GM20000 (cell line): Measurements from ENCODE around the gene ATP9B.

Experiments
- DNase-seq: peaks from one replicate; pipeline ENCODE4 v3.0.0; 2012; ENCODE audit warnings: low spot score
- CTCF ChIP-seq: IDR thresholded peaks from 2 replicates; pipeline ENCODE4 v1.5.1; 2012; ENCODE audit warnings: mild to moderate bottlenecking, control low read depth; ENCODE audit errors: extremely low read depth, missing control alignments

The ATP9B gene

DNA sequence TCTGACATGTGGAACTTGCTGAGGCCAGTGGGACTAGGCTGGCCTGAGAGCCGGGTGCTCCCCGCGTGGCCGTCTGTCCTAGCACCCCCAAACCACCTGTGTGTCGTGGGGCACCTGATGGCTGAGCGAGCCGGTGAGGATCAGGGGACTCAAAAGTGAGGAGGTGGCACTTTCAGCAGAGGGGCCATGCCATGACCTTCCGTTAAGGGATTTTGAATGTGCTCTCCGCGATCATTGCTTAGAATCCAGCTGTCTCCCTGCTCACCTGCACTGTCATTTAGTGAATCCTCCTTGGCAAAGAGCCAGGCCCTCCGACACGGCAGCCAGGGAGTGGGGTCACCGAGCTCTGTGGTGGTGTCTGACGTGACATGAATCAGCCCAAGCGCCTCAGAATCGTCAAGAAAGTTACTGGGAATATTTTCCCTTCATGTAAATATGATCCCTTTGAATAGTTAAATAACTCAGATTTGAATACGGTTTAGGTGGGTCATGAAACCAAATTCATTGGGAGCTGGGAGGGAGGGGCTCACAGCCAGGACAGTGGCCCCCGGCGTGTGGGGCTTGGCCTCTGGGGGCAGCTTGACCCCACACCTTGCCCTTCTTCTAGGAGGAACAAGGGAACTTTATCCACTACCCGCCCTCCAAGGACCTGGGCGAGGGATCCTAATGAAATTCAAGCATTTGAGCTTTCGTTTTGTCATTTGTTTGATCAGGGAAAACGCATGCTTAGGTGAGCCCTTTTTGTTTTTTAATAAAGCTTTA, 336.0 kb downstream of the ATP9B start:
- no peak for TF ChIP-seq CTCF
- no peak for DNase-seq

DNA sequence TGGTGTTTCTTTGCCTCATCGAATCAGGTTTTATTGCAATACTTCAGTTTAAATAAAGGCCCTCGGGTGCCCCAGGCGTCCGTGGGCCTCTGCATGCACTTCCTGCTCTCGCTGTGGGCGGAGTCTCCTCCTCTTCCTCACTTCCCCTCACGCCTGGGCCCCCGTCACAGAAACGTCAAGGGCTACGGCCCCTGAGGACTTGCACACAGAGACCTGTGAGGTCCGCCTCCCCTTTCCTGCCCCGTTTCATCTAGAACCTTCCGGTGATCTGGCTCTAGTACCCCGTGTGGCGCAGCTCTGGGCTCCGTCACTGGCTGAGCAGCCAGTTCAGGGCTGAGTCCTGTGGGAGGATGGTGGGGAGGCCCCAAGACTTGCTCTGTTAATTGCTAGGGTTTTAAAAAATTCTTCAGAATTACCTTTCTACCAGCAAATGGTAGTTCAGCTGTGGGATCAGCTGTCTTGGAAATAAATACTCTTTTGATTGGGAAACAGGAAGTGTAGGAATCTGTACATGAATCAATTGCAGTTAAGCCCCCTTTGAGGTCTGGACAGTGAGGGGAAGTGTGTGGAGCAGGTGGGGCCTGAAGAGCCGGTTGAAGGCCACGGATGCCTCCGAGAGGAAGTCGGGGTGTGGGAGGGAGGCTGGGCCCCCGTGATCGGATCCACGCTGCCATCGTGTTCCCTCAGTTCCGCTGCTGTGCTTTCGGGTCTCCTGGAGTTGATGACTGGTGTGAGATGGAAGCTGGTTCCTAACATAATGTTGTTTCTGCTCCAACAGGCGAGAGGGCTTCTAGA, 336.8 kb downstream of the ATP9B start:
- no peak for TF ChIP-seq CTCF
- DNase-seq, result peak; percentile 93

- TF ChIP-seq CTCF, result no peak
- DNase-seq, result no peak
These were observed 337.5 kb downstream of the ATP9B start for GRCh38 chr18:79406708-79407107.

DNA sequence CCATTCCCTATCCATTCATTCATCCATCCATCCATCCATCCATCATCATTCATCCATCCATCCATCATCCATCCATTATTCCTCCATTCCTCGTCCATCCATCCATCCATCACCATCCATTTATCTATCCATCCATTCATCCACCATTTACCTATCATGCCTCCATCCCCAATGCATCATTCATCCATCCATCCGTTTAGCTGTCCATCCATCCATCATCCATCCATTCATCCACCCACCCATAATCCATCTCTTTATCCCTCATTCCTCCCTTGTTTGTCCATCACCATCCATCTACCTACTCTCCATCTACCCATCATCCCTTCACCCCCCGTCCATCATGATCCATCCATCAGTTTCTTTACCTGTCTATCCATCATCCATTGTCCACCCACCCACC, 340.1 kb downstream of the ATP9B start:
- no peak for TF ChIP-seq CTCF
- DNase-seq, result no peak

GRCh38 chr18:79410171-79410641, 341.0 kb downstream of the ATP9B start:
- TF ChIP-seq CTCF, result no peak
- DNase-seq, result no peak

DNA sequence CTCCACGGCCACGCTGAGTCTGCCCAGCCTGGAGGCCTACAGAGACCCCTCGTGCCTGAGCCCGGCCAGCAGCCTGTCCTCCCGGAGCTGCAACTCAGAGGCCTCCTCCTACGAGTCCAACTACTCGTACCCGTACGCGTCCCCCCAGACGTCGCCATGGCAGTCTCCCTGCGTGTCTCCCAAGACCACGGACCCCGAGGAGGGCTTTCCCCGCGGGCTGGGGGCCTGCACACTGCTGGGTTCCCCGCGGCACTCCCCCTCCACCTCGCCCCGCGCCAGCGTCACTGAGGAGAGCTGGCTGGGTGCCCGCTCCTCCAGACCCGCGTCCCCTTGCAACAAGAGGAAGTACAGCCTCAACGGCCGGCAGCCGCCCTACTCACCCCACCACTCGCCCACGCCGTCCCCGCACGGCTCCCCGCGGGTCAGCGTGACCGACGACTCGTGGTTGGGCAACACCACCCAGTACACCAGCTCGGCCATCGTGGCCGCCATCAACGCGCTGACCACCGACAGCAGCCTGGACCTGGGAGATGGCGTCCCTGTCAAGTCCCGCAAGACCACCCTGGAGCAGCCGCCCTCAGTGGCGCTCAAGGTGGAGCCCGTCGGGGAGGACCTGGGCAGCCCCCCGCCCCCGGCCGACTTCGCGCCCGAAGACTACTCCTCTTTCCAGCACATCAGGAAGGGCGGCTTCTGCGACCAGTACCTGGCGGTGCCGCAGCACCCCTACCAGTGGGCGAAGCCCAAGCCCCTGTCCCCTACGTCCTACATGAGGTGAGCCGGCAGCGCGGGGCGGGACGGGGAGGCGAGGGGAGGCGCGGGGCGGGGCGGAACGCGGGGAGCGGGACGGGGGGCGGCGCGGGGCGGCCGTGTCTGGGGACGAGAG, 341.8 kb downstream of the ATP9B start:
- TF ChIP-seq CTCF, result no peak
- no peak for DNase-seq
